KMS-11 (cell line): ENCODE data around the gene ADD2.

Experiments
- H2AFZ ChIP-seq: fragments of 200-600 bp; sonication (generic); 2 replicates; pipeline ENCODE4 v1.6.1; 2016; ENCODE audit warnings: antibody characterized with exemption, mixed run types, low read depth
- H3K27ac ChIP-seq: fragments of 200-600 bp; sonication (generic); 2 replicates; pipeline ENCODE4 v1.6.1; 2016; ENCODE audit warnings: mild to moderate bottlenecking, mixed run types
- H3K27me3 ChIP-seq: fragments of 200-600 bp; sonication (generic); 2 replicates; pipeline ENCODE4 v1.6.1; 2017; ENCODE audit warnings: mild to moderate bottlenecking, low read depth, mixed run types, moderate library complexity; ENCODE audit not compliant: insufficient read depth
- H3K36me3 ChIP-seq: fragments of 200-600 bp; sonication (generic); 2 replicates; pipeline ENCODE4 v1.6.1; 2017; ENCODE audit warnings: mild to moderate bottlenecking, mixed run types; ENCODE audit not compliant: insufficient read depth
- H3K4me1 ChIP-seq: fragments of 200-600 bp; sonication (generic); 2 replicates; pipeline ENCODE4 v1.6.1; 2016; ENCODE audit warnings: mild to moderate bottlenecking, low read depth, mixed run types; ENCODE audit not compliant: poor library complexity, severe bottlenecking
- H3K4me2 ChIP-seq: fragments of 200-600 bp; sonication (generic); 2 replicates; pipeline ENCODE4 v1.7.0; 2016; ENCODE audit warnings: mild to moderate bottlenecking, mixed run types
- H3K4me3 ChIP-seq: fragments of 200-600 bp; sonication (generic); IDR thresholded peaks from 2 replicates; pipeline ENCODE4 v1.6.1; 2017; ENCODE audit warnings: low read depth, low read length, mixed read lengths; ENCODE audit not compliant: insufficient read depth
- H3K79me2 ChIP-seq: fragments of 200-600 bp; sonication (generic); 2 replicates; pipeline ENCODE4 v1.6.1; 2016; ENCODE audit warnings: low read depth, mixed run types; ENCODE audit not compliant: insufficient read depth
- H3K9ac ChIP-seq: fragments of 200-600 bp; sonication (generic); 2 replicates; pipeline ENCODE4 v1.6.1; 2016; ENCODE audit warnings: mild to moderate bottlenecking, mixed run types
- H4K20me1 ChIP-seq: fragments of 200-600 bp; sonication (generic); 2 replicates; pipeline ENCODE4 v1.6.1; 2016; ENCODE audit warnings: mild to moderate bottlenecking, mixed run types; ENCODE audit not compliant: insufficient read depth
- CTCF ChIP-seq: fragments of 200-600 bp; sonication (generic); conservative IDR thresholded peaks from 2 replicates; pipeline ENCODE4 v1.6.1; 2017; ENCODE audit warnings: low read depth, mild to moderate bottlenecking, antibody characterized with exemption, low read length, moderate library complexity, mixed read lengths

Gene ADD2

GRCh38 chr2:70702711-70703395, 65.1 kb downstream of the ADD2 start:
- Histone ChIP-seq H3K4me2 (no peak overlapping the region), H2AFZ (no peak overlapping the region), H3K27ac (no peak overlapping the region), H3K4me1 (no peaks in the 10 kb centered on the region), H3K9ac (no peak overlapping the region), H4K20me1 (no peaks in the 10 kb centered on the region), H3K79me2 (no peaks in the 10 kb centered on the region), H3K4me3 (no peak overlapping the region), H3K27me3 (no peaks in the 10 kb centered on the region), H3K36me3 (no peaks in the 10 kb centered on the region)
- TF ChIP-seq CTCF = no peak

GRCh38 chr2:70698847-70699246, 69.2 kb downstream of the ADD2 start:
- no peak for TF ChIP-seq CTCF
- Histone ChIP-seq H3K4me1 (no peaks in the 10 kb centered on the region), H3K9ac (no peak overlapping the region), H3K4me3 (no peak overlapping the region), H3K27ac (no peak overlapping the region), H3K27me3 (no peaks in the 10 kb centered on the region), H3K4me2 (no peak overlapping the region), H2AFZ (no peak overlapping the region), H4K20me1 (no peaks in the 10 kb centered on the region), H3K36me3 (no peaks in the 10 kb centered on the region; the same call in 1 of the 2 replicates), H3K79me2 (no peaks in the 10 kb centered on the region)

- no peak for TF ChIP-seq CTCF
- no peak overlapping the region for H2AFZ ChIP-seq
- no peak overlapping the region for H3K9ac ChIP-seq
- H3K27me3 ChIP-seq = no peaks in the 10 kb centered on the region
- no peak overlapping the region for H3K4me2 ChIP-seq
- no peaks in the 10 kb centered on the region for H3K4me1 ChIP-seq
- H3K4me3 ChIP-seq = no peak overlapping the region
- H3K79me2 ChIP-seq = no peaks in the 10 kb centered on the region
- no peak overlapping the region for H3K27ac ChIP-seq
- H4K20me1 ChIP-seq = no peaks in the 10 kb centered on the region
- no peaks in the 10 kb centered on the region; the same call in 1 of the 2 replicates for H3K36me3 ChIP-seq
Observed at GRCh38 chr2:70697603-70698383, 70.2 kb downstream of the ADD2 start.

- Histone ChIP-seq H2AFZ (no peak overlapping the region), H3K4me1 (no peaks in the 10 kb centered on the region), H3K36me3 (no peaks in the 10 kb centered on the region; the same call in 1 of the 2 replicates), H3K4me3 (no peak overlapping the region), H3K9ac (no peak overlapping the region), H4K20me1 (no peaks in the 10 kb centered on the region), H3K4me2 (no peak overlapping the region), H3K27ac (no peak overlapping the region), H3K27me3 (no peaks in the 10 kb centered on the region), H3K79me2 (no peaks in the 10 kb centered on the region)
- TF ChIP-seq CTCF = no peak
Observed at GRCh38 chr2:70696142-70696541, 71.9 kb downstream of the ADD2 start.
